OCI-LY3 (cell line): ENCODE results near the gene CREB3L1.

ENCODE experiments used
- H2AFZ ChIP-seq: fragments of 200-600, 300-600 bp; shearing (Covaris generic); 2 replicates; pipeline ENCODE4 v1.6.0; 2014; ENCODE audit warnings: antibody characterized with exemption, low read depth, low read length
- H3K27ac ChIP-seq: fragments of 200-600, 300-600 bp; sonication (generic); 2 replicates; pipeline ENCODE4 v1.5.1; 2014; ENCODE audit warnings: mild to moderate bottlenecking, low read length, moderate library complexity, mixed read lengths
- H3K27me3 ChIP-seq: fragments of 200-600, 300-600 bp; sonication (generic); 2 replicates; pipeline ENCODE4 v1.6.1; 2014; ENCODE audit warnings: low read depth, low read length, mixed read lengths
- H3K36me3 ChIP-seq: fragments of 200-600, 300-600 bp; sonication (generic); replicated peaks from 2 replicates; pipeline ENCODE3; 2014; ENCODE audit warnings: low read depth, low read length, mixed read lengths
- H3K4me1 ChIP-seq: fragments of 300-600, 200-600 bp; sonication (generic); 2 replicates; pipeline ENCODE4 v1.6.1; 2014; ENCODE audit warnings: low read length, mixed read lengths
- H3K4me2 ChIP-seq: fragments of 200-600, 300-600 bp; sonication (generic); 2 replicates; pipeline ENCODE4 v1.6.1; 2014; ENCODE audit warnings: low read length, mixed read lengths
- H3K4me3 ChIP-seq: fragments of 300-600, 200-600 bp; sonication (generic); 2 replicates; pipeline ENCODE4 v1.5.1; 2014; ENCODE audit warnings: antibody characterized with exemption, mild to moderate bottlenecking, low read length, moderate library complexity
- H3K79me2 ChIP-seq: fragments of 300-600, 200-600 bp; shearing (Covaris generic); 2 replicates; pipeline ENCODE4 v1.6.1; 2014; ENCODE audit warnings: mild to moderate bottlenecking, low read length, mixed read lengths
- H3K9ac ChIP-seq: fragments of 300-600, 200-600 bp; shearing (Covaris generic); 2 replicates; pipeline ENCODE4 v1.6.0; 2014; ENCODE audit warnings: mild to moderate bottlenecking, low read length, moderate library complexity
- H3K9me3 ChIP-seq: fragments of 200-600, 300-600 bp; shearing (Covaris generic); 2 replicates; pipeline ENCODE4 v1.6.1; 2014; ENCODE audit warnings: low read length, mixed read lengths; ENCODE audit not compliant: insufficient read depth
- H4K20me1 ChIP-seq: fragments of 200-600, 300-600 bp; sonication (generic); 2 replicates; pipeline ENCODE4 v1.6.1; 2016; ENCODE audit warnings: low read length, mixed read lengths; ENCODE audit not compliant: insufficient read depth
- EZH2phosphoT487 ChIP-seq: fragments of 200-600 bp; shearing (Covaris generic); IDR thresholded peaks from 2 replicates; pipeline ENCODE4 v1.6.1; 2018; ENCODE audit warnings: antibody characterized with exemption, mixed run types, low read depth
- TF ChIP-seq, protein P1 (sequence below): fragments of 200-600, 300-600 bp; sonication (generic); IDR thresholded peaks from 2 replicates; pipeline ENCODE4 v1.5.1; 2014; ENCODE audit warnings: antibody characterized with exemption, low read length, low read depth

The CREB3L1 gene, protein sequence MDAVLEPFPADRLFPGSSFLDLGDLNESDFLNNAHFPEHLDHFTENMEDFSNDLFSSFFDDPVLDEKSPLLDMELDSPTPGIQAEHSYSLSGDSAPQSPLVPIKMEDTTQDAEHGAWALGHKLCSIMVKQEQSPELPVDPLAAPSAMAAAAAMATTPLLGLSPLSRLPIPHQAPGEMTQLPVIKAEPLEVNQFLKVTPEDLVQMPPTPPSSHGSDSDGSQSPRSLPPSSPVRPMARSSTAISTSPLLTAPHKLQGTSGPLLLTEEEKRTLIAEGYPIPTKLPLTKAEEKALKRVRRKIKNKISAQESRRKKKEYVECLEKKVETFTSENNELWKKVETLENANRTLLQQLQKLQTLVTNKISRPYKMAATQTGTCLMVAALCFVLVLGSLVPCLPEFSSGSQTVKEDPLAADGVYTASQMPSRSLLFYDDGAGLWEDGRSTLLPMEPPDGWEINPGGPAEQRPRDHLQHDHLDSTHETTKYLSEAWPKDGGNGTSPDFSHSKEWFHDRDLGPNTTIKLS

DNA sequence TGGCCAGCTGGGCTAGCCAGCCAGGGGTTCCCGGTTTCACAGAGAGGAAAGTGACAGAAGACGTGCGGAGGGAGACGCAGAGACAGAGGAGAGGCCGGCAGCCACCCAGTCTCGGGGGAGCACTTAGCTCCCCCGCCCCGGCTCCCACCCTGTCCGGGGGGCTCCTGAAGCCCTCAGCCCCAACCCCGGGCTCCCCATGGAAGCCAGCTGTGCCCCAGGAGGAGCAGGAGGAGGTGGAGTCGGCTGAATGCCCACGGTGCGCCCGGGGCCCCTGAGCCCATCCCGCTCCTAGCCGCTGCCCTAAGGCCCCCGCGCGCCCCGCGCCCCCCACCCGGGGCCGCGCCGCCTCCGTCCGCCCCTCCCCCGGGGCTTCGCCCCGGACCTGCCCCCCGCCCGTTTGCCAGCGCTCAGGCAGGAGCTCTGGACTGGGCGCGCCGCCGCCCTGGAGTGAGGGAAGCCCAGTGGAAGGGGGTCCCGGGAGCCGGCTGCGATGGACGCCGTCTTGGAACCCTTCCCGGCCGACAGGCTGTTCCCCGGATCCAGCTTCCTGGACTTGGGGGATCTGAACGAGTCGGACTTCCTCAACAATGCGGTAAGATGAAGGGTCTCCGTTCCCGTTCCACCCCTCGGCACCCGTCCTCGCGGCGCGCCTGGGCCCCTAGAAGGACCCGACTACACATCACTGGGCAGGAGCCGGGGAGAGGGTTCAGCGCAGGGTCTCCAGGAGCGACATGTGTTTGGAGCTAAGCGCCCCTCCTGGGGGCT is at the start of gene CREB3L1:
TSS of gene CREB3L1 (plus strand) at position 41 of the 765 bp plus-strand sequence. CDS start at position 491, 450 bp downstream.
- Histone ChIP-seq H3K36me3 (no peaks in the 10 kb centered on the region), H3K79me2 (no peaks in the 10 kb centered on the region), H4K20me1 (no peaks in the 10 kb centered on the region), H3K4me3 (no peak within 1 kb of the TSS), H2AFZ (no peak within 1 kb of the TSS), H3K27ac (no peak within 1 kb of the TSS), H3K27me3 (peaks cover 18% of the 10 kb centered on the region), H3K4me2 (no peak within 1 kb of the TSS), H3K9me3 (no peaks in the 10 kb centered on the region), H3K9ac (no peak within 1 kb of the TSS), H3K4me1 (peaks cover 14% of the 10 kb centered on the region)
- TF ChIP-seq EZH2phosphoT487 = no peak
- TF ChIP-seq, protein P1, sequence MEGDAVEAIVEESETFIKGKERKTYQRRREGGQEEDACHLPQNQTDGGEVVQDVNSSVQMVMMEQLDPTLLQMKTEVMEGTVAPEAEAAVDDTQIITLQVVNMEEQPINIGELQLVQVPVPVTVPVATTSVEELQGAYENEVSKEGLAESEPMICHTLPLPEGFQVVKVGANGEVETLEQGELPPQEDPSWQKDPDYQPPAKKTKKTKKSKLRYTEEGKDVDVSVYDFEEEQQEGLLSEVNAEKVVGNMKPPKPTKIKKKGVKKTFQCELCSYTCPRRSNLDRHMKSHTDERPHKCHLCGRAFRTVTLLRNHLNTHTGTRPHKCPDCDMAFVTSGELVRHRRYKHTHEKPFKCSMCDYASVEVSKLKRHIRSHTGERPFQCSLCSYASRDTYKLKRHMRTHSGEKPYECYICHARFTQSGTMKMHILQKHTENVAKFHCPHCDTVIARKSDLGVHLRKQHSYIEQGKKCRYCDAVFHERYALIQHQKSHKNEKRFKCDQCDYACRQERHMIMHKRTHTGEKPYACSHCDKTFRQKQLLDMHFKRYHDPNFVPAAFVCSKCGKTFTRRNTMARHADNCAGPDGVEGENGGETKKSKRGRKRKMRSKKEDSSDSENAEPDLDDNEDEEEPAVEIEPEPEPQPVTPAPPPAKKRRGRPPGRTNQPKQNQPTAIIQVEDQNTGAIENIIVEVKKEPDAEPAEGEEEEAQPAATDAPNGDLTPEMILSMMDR = no peak

DNA sequence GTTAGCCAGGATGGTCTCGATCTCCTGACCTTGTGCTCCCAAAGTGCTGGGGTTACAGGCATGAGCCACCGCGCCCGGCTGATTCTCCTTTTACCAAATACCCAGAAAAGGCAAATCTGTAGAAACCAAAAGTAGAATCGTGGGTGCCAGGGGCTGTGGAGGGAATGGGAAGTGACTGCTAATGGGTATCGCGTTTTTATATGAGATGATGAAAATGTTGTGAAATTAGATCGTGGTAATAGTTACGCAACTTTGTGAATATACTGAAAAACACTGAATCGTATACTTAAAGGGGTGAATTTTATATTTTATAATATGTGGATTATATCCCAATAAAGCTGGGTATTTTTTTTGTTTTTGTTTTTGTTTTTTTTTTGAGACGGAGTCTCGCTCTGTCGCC is 48.2 kb upstream of the CREB3L1 start:
- Histone ChIP-seq H4K20me1 (no peaks in the 10 kb centered on the region), H3K9ac (no peak overlapping the region), H3K4me1 (no peaks in the 10 kb centered on the region), H2AFZ (no peak overlapping the region), H3K79me2 (no peaks in the 10 kb centered on the region), H3K4me3 (no peak overlapping the region), H3K27me3 (peaks cover 19% of the 10 kb centered on the region), H3K27ac (no peak overlapping the region), H3K36me3 (no peaks in the 10 kb centered on the region), H3K9me3 (0 out of 2 replicates have a peak, but pooled peaks cover 3% of the 10 kb centered on the region), H3K4me2 (no peak overlapping the region)
- TF ChIP-seq, protein P1 = no peak
- no peak for TF ChIP-seq EZH2phosphoT487

DNA sequence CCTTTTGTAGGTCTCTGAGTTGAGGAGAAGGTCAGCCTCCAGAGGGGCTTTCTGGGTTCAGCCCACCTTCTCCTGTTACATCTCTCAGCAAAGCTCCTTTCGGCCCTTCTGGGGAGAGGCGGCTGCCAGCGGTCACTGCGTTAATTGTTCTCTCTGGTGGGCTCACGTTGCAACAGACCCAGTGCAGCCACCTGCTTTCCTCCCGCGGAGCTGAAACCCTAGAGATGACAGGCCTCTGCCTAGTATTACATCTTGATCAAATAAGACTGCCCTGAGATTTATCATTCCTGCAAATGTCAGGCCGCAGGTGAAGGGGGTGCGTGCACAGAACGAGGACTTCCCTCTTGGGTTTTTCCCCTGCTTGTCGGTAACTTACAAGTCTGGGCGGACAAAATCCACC is 43.2 kb upstream of the CREB3L1 start:
- Histone ChIP-seq H3K27ac (no peak overlapping the region), H3K36me3 (no peaks in the 10 kb centered on the region), H3K9me3 (0 out of 2 replicates have a peak, but pooled peaks cover 3% of the 10 kb centered on the region), H3K4me2 (no peak overlapping the region), H3K79me2 (no peaks in the 10 kb centered on the region), H3K4me3 (no peak overlapping the region), H3K27me3 (peaks cover 8% of the 10 kb centered on the region; the same call in 1 of the 2 replicates), H2AFZ (no peak overlapping the region), H4K20me1 (no peaks in the 10 kb centered on the region), H3K4me1 (peaks cover 25% of the 10 kb centered on the region), H3K9ac (no peak overlapping the region)
- no peak for TF ChIP-seq EZH2phosphoT487
- TF ChIP-seq, protein P1 = no peak
